ENCODE measurements around the gene INTS11.

The INTS11 gene

GRCh38 chr1:1272341-1273208, 51.9 kb downstream of the INTS11 start:
- DNase-seq (ENCODE audit: low read depth in 3 of 3, low spot score in 1 of 3): no peak

- DNase-seq (ENCODE audit: low read depth in 3 of 3, low spot score in 1 of 3): no peak
These were observed 53.6 kb downstream of the INTS11 start for GRCh38 chr1:1270813-1271212.

GRCh38 chr1:1268284-1268682, 56.2 kb downstream of the INTS11 start:
- no peak for DNase-seq (ENCODE audit: low read depth in 3 of 3, low spot score in 1 of 3)

- DNase-seq (ENCODE audit: low read depth in 3 of 3, low spot score in 1 of 3): no peak
These were observed 56.8 kb downstream of the INTS11 start for GRCh38 chr1:1267488-1268283.

GRCh38 chr1:1264868-1265272, 59.6 kb downstream of the INTS11 start:
- DNase-seq (ENCODE audit: low read depth in 3 of 3, low spot score in 1 of 3): no peak

GRCh38 chr1:1264026-1264425, 60.4 kb downstream of the INTS11 start:
- no peak for DNase-seq (ENCODE audit: low read depth in 3 of 3, low spot score in 1 of 3)

GRCh38 chr1:1262758-1263157, 61.7 kb downstream of the INTS11 start:
- DNase-seq (ENCODE audit: low read depth in 3 of 3, low spot score in 1 of 3): no peak

GRCh38 chr1:1262071-1262470, 62.4 kb downstream of the INTS11 start:
- DNase-seq (ENCODE audit: low read depth in 3 of 3, low spot score in 1 of 3): no peak

Measured in stimulated activated CD4-positive, alpha-beta T cell treated with anti-CD3 and anti-CD28 coated beads, TNF-alpha, amount 100 ng/mL, for 1 hour (primary cell).